WTC11 (cell line): Measurements from ENCODE around the gene HDAC7. TPM values are rescaled to one million over a fixed set of nuclear protein-coding genes. Genes with fewer than 3 reads are reported as not detected.

Experiments
- ATAC-seq: fragments of 200-7000 bp; cut with Tn5 transposase; 2 replicates; pipeline ENCODE4 v1.10.0; 2021; ENCODE audit warnings: mild to moderate bottlenecking, moderate library complexity
- CTCF ChIA-PET: fragments of 300-600 bp; sonication (Branson Sonifier 250); formaldehyde crosslinking; loops from one replicate; lab custom pipeline; 2021; ENCODE audit warnings: antibody characterized with exemption; lab: Charles Lee
- POLR2A ChIA-PET: fragments of 350-600 bp; sonication (Branson Sonifier 250); formaldehyde crosslinking; loops from one replicate; lab custom pipeline; 2021; ENCODE audit warnings: antibody characterized with exemption; lab: Charles Lee
- DNase-seq: peaks from one replicate; pipeline ENCODE4 v3.0.0; 2021; ENCODE audit warnings: low spot score
- H3K27ac Mint-ChIP-seq: 2 replicates; pipeline ENCODE4 v1.8.0; 2021; ENCODE audit warnings: mixed read lengths
- H3K27me3 Mint-ChIP-seq: 2 replicates; pipeline ENCODE4 v1.8.0; 2021; ENCODE audit warnings: low read depth, mild to moderate bottlenecking, moderate library complexity, mixed read lengths
- H3K36me3 Mint-ChIP-seq: 2 replicates; pipeline ENCODE4 v1.8.0; 2021; ENCODE audit warnings: mixed read lengths
- H3K4me1 Mint-ChIP-seq: 2 replicates; pipeline ENCODE4 v1.8.0; 2022; ENCODE audit warnings: mixed read lengths
- H3K4me3 Mint-ChIP-seq: 2 replicates; pipeline ENCODE4 v1.8.0; 2021; ENCODE audit warnings: mild to moderate bottlenecking, moderate library complexity, mixed read lengths
- H3K9me3 Mint-ChIP-seq: 2 replicates; pipeline ENCODE4 v1.8.0; 2021; ENCODE audit warnings: mixed read lengths
- ARID4B ChIP-seq: sonication (generic); formaldehyde crosslinking; IDR thresholded peaks from 2 replicates; pipeline ENCODE4 v1.8.0; 2023; ENCODE audit warnings: missing genetic modification reagents, mild to moderate bottlenecking, borderline replicate concordance
- CDX4 ChIP-seq: fragments of 250-450 bp; sonication (Bioruptor Pico); IDR thresholded peaks from 2 replicates; pipeline ENCODE4 v1.9.0; 2021; ENCODE audit warnings: moderate library complexity, mild to moderate bottlenecking, inconsistent platforms, borderline replicate concordance
- CTCF ChIP-seq: fragments of 200-600 bp; IDR thresholded peaks from 2 replicates; pipeline ENCODE4 v1.8.0; 2022; ENCODE audit warnings: antibody characterized with exemption
- E2F4 ChIP-seq: sonication (generic); formaldehyde crosslinking; IDR thresholded peaks from 2 replicates; pipeline ENCODE4 v1.8.1; 2022; ENCODE audit warnings: low read depth, mild to moderate bottlenecking, moderate library complexity, missing genetic modification reagents, borderline replicate concordance
- EMX1 ChIP-seq: fragments of 250-450 bp; sonication (Bioruptor Pico); IDR thresholded peaks from 2 replicates; pipeline ENCODE4 v1.8.0; 2021; ENCODE audit warnings: mild to moderate bottlenecking
- FOXK1 ChIP-seq: sonication (generic); formaldehyde crosslinking; IDR thresholded peaks from 2 replicates; pipeline ENCODE4 v1.8.0; 2022; ENCODE audit warnings: mild to moderate bottlenecking, moderate library complexity, missing genetic modification reagents
- HMGA2 ChIP-seq: fragments of 250-450 bp; sonication (Bioruptor Pico); IDR thresholded peaks from 2 replicates; pipeline ENCODE4 v1.4.0; 2021; ENCODE audit warnings: mild to moderate bottlenecking, moderate library complexity
- HMGXB4 ChIP-seq: sonication (generic); formaldehyde crosslinking; IDR thresholded peaks from 2 replicates; pipeline ENCODE4 v1.8.1; 2023; ENCODE audit warnings: mild to moderate bottlenecking, moderate library complexity, missing genetic modification reagents
- JUN ChIP-seq: sonication (generic); formaldehyde crosslinking; IDR thresholded peaks from 2 replicates; pipeline ENCODE4 v1.8.0; 2023; ENCODE audit warnings: mild to moderate bottlenecking, missing genetic modification reagents
- MLX ChIP-seq: sonication (generic); formaldehyde crosslinking; IDR thresholded peaks from 2 replicates; pipeline ENCODE4 v1.8.1; 2023; ENCODE audit warnings: mild to moderate bottlenecking, missing genetic modification reagents, moderate library complexity
- NR3C1 ChIP-seq: sonication (generic); formaldehyde crosslinking; conservative IDR thresholded peaks from 2 replicates; pipeline ENCODE4 v1.8.1; 2023; ENCODE audit warnings: low read depth, mild to moderate bottlenecking, missing genetic modification reagents
- SMAD4 ChIP-seq: sonication (generic); formaldehyde crosslinking; IDR thresholded peaks from 2 replicates; pipeline ENCODE4 v1.8.0; 2022; ENCODE audit warnings: mild to moderate bottlenecking, missing genetic modification reagents
- SOX15 ChIP-seq: fragments of 250-450 bp; sonication (Bioruptor Pico); IDR thresholded peaks from 2 replicates; pipeline ENCODE4 v1.9.0; 2021; ENCODE audit warnings: mild to moderate bottlenecking
- TCF7 ChIP-seq: sonication (generic); formaldehyde crosslinking; IDR thresholded peaks from 2 replicates; pipeline ENCODE4 v1.8.0; 2022; ENCODE audit warnings: mild to moderate bottlenecking, low read depth, missing genetic modification reagents, moderate library complexity
- TEAD1 ChIP-seq: sonication (generic); formaldehyde crosslinking; IDR thresholded peaks from 2 replicates; pipeline ENCODE4 v1.8.0; 2022; ENCODE audit warnings: mild to moderate bottlenecking, missing genetic modification reagents
- ZMAT4 ChIP-seq: fragments of 250-450 bp; sonication (Bioruptor Pico); IDR thresholded peaks from 2 replicates; pipeline ENCODE4 v1.9.0; 2021; ENCODE audit warnings: mild to moderate bottlenecking
- ZNF232 ChIP-seq: sonication (generic); formaldehyde crosslinking; IDR thresholded peaks from 2 replicates; pipeline ENCODE4 v1.8.0; 2022; ENCODE audit warnings: mild to moderate bottlenecking, missing genetic modification reagents
- ZNF281 ChIP-seq: sonication (generic); formaldehyde crosslinking; IDR thresholded peaks from 2 replicates; pipeline ENCODE4 v1.8.0; 2023; ENCODE audit warnings: mild to moderate bottlenecking, missing genetic modification reagents
- ZNF396 ChIP-seq: fragments of 250-450 bp; sonication (Bioruptor Pico); IDR thresholded peaks from 2 replicates; pipeline ENCODE4 v1.8.0; 2021; ENCODE audit warnings: mild to moderate bottlenecking, moderate library complexity, borderline replicate concordance
- total RNA-seq: library from RNA; stranded (reverse); gene quantifications from 3 replicates; pipeline ENCODE4 v1.2.3, GENCODE V29; 2021

HDAC7 gene
- total RNA-seq, 1 experiment from 2014 or later, result 111 TPM

GRCh38 chr12:47757364-47757839, 62.3 kb downstream of the HDAC7 start:
- Mint-ChIP-seq H3K4me3 (peak overlapping the region; percentile 30; the same call in 1 of the 2 replicates), H3K9me3 (no peaks in the 10 kb centered on the region), H3K27ac (peak overlapping the region; percentile 61; the same call in 1 of the 2 replicates), H3K4me1 (peaks cover 64% of the 10 kb centered on the region), H3K36me3 (no peaks in the 10 kb centered on the region), H3K27me3 (no peaks in the 10 kb centered on the region; the same call in 1 of the 2 replicates)
- ChIA-PET CTCF (interaction anchor here (0.9 to 10.5 kb wide), 17 partner anchors 10 to 192 kb away, joined by 3 to 173 read pairs (median 5); partner anchors contain the start of genes HDAC7, SLC48A1 and VDR), POLR2A (interaction anchor here (0.9 to 1.0 kb wide), 2 partner anchors 25 to 51 kb away, joined by 3 to 4 read pairs; no protein-coding TSS in a partner anchor)
- no peak for DNase-seq
- TF ChIP-seq ZNF281 (CRISPR knock-in tag) (no peak), ARID4B (no peak), JUN (CRISPR knock-in tag) (no peak), CTCF (no peak), FOXK1 (CRISPR knock-in tag) (no peak), ZNF396 (no peak), ZNF232 (no peak), SOX15 (CRISPR knock-in tag) (no peak), ZMAT4 (CRISPR knock-in tag) (no peak)
- no peak for ATAC-seq

GRCh38 chr12:47755655-47756562, 63.8 kb downstream of the HDAC7 start:
- Mint-ChIP-seq H3K4me3 (no peak overlapping the region), H3K4me1 (peaks cover 70% of the 10 kb centered on the region)
- TF ChIP-seq HMGXB4 (CRISPR knock-in tag), result no peak
- TF ChIP-seq SMAD4 (CRISPR knock-in tag), result no peak
- no peak for TF ChIP-seq CDX4 (CRISPR knock-in tag)
- no peak for TF ChIP-seq TCF7 (CRISPR knock-in tag)
- TF ChIP-seq NR3C1, result no peak
- TF ChIP-seq TEAD1 (CRISPR knock-in tag), result no peak
- no peak for TF ChIP-seq MLX
- no peak for TF ChIP-seq EMX1 (CRISPR knock-in tag)
- no peak for TF ChIP-seq HMGA2 (CRISPR knock-in tag)
- no peak for TF ChIP-seq E2F4 (CRISPR knock-in tag)

More at GRCh38 chr12:47755655-47756562, 63.8 kb downstream of the HDAC7 start:
- H3K27me3 Mint-ChIP-seq, result no peaks in the 10 kb centered on the region; the same call in 1 of the 2 replicates
- ATAC-seq (no peak), DNase-seq (no peak)
- no peaks in the 10 kb centered on the region for H3K36me3 Mint-ChIP-seq
- H3K27ac Mint-ChIP-seq, result no peak overlapping the region
- POLR2A ChIA-PET, result no interaction called here
- CTCF ChIA-PET, result interaction anchor here (1.1 to 10.5 kb wide), 5 partner anchors 12 to 83 kb away, joined by 3 to 173 read pairs (median 67); no protein-coding TSS in a partner anchor
- no peaks in the 10 kb centered on the region for H3K9me3 Mint-ChIP-seq
